ENCODE results near the gene ANO4. TPM values are rescaled to one million over a fixed set of nuclear protein-coding genes. Genes with fewer than 3 reads are reported as not detected.
A peak's percentile ranks its signal among the peaks of the same experiment; 100 is the strongest.

ANO4 gene
- total and polyA plus RNA-seq, 2 of the 8 experiments (the other 6 are each of a cell fraction or from before 2014, with no cell fraction given), result 1.1 to 3.4 TPM

- Histone ChIP-seq H3K18ac (ENCODE audit: extremely low read depth, low read length) (no peak overlapping the region), H3K23me2 (ENCODE audit: low read depth, low read length) (no peaks in the 10 kb centered on the region), H3K79me2 (ENCODE audit: control insufficient read depth in 1 of 2, insufficient read depth in 2 of 2, low read length in 2 of 2) (no peaks in the 10 kb centered on the region), H2AFZ (ENCODE audit: low read length) (no peak overlapping the region), H2BK12ac (ENCODE audit: low read depth, low read length) (no peak overlapping the region), H3K56ac (replicated peaks; ENCODE audit: insufficient read length, low read depth, low read length) (no peak overlapping the region), H3K4ac (replicated peaks; ENCODE audit: insufficient read length, low read depth, low read length) (no peak overlapping the region), H2BK5ac (ENCODE audit: low read depth, low read length) (no peak overlapping the region), H4K8ac (ENCODE audit: extremely low read depth, insufficient read depth, low read length) (no peak overlapping the region), H4K91ac (replicated peaks; ENCODE audit: insufficient read length, low read length) (no peak overlapping the region), H3K36me3 (ENCODE audit: control insufficient read depth in 2 of 4, insufficient read depth in 4 of 4, low read length in 3 of 4) (no peaks in the 10 kb centered on the region), H3K4me2 (ENCODE audit: insufficient read depth in 1 of 2, low read depth in 2 of 2, low read length in 2 of 2) (no peak overlapping the region), H3K9ac (replicated peaks in 1 of 4; ENCODE audit: extremely low read depth in 1 of 4, low read depth in 3 of 4, low read length in 3 of 4) (no peak overlapping the region), H4K5ac (ENCODE audit: insufficient read length, low read depth, low read length) (no peak overlapping the region), H2BK120ac (replicated peaks; ENCODE audit: low read depth, low read length) (no peak overlapping the region), H3K14ac (ENCODE audit: insufficient read length) (no peak overlapping the region), H3K27ac (ENCODE audit: low read depth, low read length) (no peak overlapping the region), H2BK15ac (ENCODE audit: low read length) (no peak overlapping the region), H3K27me3 (replicated peaks in 1 of 4; ENCODE audit: control insufficient read depth in 3 of 4, extremely low read depth in 1 of 4, insufficient read depth in 3 of 4, low read length in 3 of 4) (no peaks in the 10 kb centered on the region), H2BK20ac (ENCODE audit: low read length) (no peak overlapping the region), H3K9me3 (ENCODE audit: insufficient read depth in 2 of 2, low read depth in 1 of 2, low read length in 1 of 2) (no peaks in the 10 kb centered on the region), H3K79me1 (ENCODE audit: low read depth, low read length) (no peaks in the 10 kb centered on the region), H2AK5ac (ENCODE audit: low read depth, low read length) (no peak overlapping the region), H3K4me3 (ENCODE audit: extremely low read depth in 1 of 4, insufficient read depth in 2 of 4, low read depth in 3 of 4, low read length in 4 of 4) (no peak overlapping the region), H3K4me1 (replicated peaks in 1 of 4; ENCODE audit: control insufficient read depth in 3 of 4, insufficient read depth in 4 of 4, low read length in 3 of 4) (no peaks in the 10 kb centered on the region), H4K20me1 (replicated peaks in 1 of 2; ENCODE audit: control insufficient read depth in 1 of 2, insufficient read depth in 2 of 2, low read length in 2 of 2) (no peaks in the 10 kb centered on the region), H3K23ac (ENCODE audit: insufficient read length) (no peak overlapping the region)
- TF ChIP-seq CHD1 (IDR thresholded peaks at IDR 0.05; ENCODE audit: low read depth, low read length), result no peak
- TF ChIP-seq RAD21 (IDR thresholded peaks at IDR 0.05 in 1 of 2, conservative IDR thresholded peaks at IDR 0.05 in 1 of 2; ENCODE audit: low read depth in 2 of 2, low read length in 2 of 2), result peak; percentile 62 to 69
- TF ChIP-seq RFX5 (IDR thresholded peaks at IDR 0.05; ENCODE audit: borderline replicate concordance, low read depth, low read length), result no peak
- TF ChIP-seq KDM4A (IDR thresholded peaks at IDR 0.05; ENCODE audit: low read depth, low read length, severe bottlenecking), result no peak
- peak in 2 of 3 experiments; percentile 28 to 35; a peak in 2 of 4 replicates for TF ChIP-seq CTCF (IDR thresholded peaks at IDR 0.05; ENCODE audit: control extremely low read depth in 1 of 3, insufficient read depth in 1 of 3, low read depth in 1 of 3, low read length in 3 of 3)
- no peak for TF ChIP-seq CHD2 (IDR thresholded peaks at IDR 0.05; ENCODE audit: low read length)
- TF ChIP-seq BACH1 (IDR thresholded peaks at IDR 0.05; ENCODE audit: low read length), result no peak
- WGBS, 2 experiments (ENCODE audit: extremely low coverage in 1 of 2, insufficient coverage in 1 of 2, insufficient read length in 1 of 2, insufficient replicate concordance in 2 of 2, low coverage in 1 of 2, low lambda C conversion rate in 2 of 2, missing lambda C conversion rate in 1 of 2), result 91% methylated on average over 2 of the region's 2 CpGs; no CpG with 5 or more reads in 1 of the 2 experiments
- FAIRE-seq (no peak), DNase-seq (ENCODE audit: low read depth in 1 of 2, low spot score in 2 of 2) (no peak)
- POLR2A ChIA-PET (ENCODE audit: partially characterized antibody), result no interaction called here
- CTCF ChIA-PET (ENCODE audit: partially characterized antibody), result interaction anchor here (0.9 to 1.3 kb wide), 5 partner anchors 51 to 451 kb away, joined by 3 to 4 read pairs (median 3); no protein-coding TSS in a partner anchor
These were observed 323.3 kb downstream of the ANO4 start for GRCh38 chr12:101117842-101118241.
